CD14-positive monocyte (primary cell): ENCODE measurements around the gene RGS3. TPM values are rescaled to one million over a fixed set of nuclear protein-coding genes. Genes with fewer than 3 reads are reported as not detected.

Experiments used
- DNase-seq, 3 donors: peaks; one replicate each; pipeline ENCODE4 v3.0.0-alpha.2; 2011 to 2022
- H2AFZ ChIP-seq: 2 replicates; pipeline ENCODE4 v1.6.0; 2012; ENCODE audit warnings: mild to moderate bottlenecking, low read depth, low read length, inconsistent platforms; ENCODE audit not compliant: insufficient read depth, poor library complexity, severe bottlenecking
- H3K27ac ChIP-seq, 2 donors: 1 replicate in 1 of 2; 2 replicates in 1 of 2; pipeline ENCODE4 v1.5.1; 2012 to 2013; ENCODE audit warnings: low read length in 2 of 2, control low read depth in 1 of 2, inconsistent platforms in 1 of 2, low read depth in 1 of 2, mild to moderate bottlenecking in 1 of 2
- H3K27me3 ChIP-seq, 2 donors: one replicate each; pipeline versions ENCODE4 v1.6.0 to v1.6.1; 2011 to 2013; ENCODE audit warnings: low read length in 2 of 2; ENCODE audit not compliant: control insufficient read depth in 2 of 2, insufficient read depth in 2 of 2
- H3K36me3 ChIP-seq, 2 donors: replicated peaks in 1 of 2; 1 replicate in 1 of 2; 2 replicates in 1 of 2; pipeline versions ENCODE4 v1.5.1 to v1.6.1; 2012 to 2013; ENCODE audit warnings: low read length in 2 of 2, control low read depth in 1 of 2, inconsistent platforms in 1 of 2, mild to moderate bottlenecking in 1 of 2; ENCODE audit not compliant: insufficient read depth in 2 of 2, control insufficient read depth in 1 of 2
- H3K4me1 ChIP-seq, 2 donors: 1 replicate in 1 of 2; 2 replicates in 1 of 2; pipeline versions ENCODE4 v1.5.1 to v1.6.1; 2012 to 2013; ENCODE audit warnings: low read length in 2 of 2, control low read depth in 1 of 2, inconsistent platforms in 1 of 2, mild to moderate bottlenecking in 1 of 2, moderate library complexity in 1 of 2; ENCODE audit not compliant: insufficient read depth in 2 of 2, control insufficient read depth in 1 of 2
- H3K4me2 ChIP-seq: replicated peaks from 2 replicates; pipeline ENCODE3; 2012; ENCODE audit warnings: low read length, moderate library complexity, mild to moderate bottlenecking; ENCODE audit not compliant: poor library complexity, severe bottlenecking; ENCODE audit errors: extremely low read depth
- H3K4me3 ChIP-seq, 3 experiments: fragments of 200-600 bp in 1 of 3; sonication (generic) in 1 of 3; replicated peaks in 1 of 3; 1 replicate in 2 of 3; 2 replicates in 1 of 3; pipeline ENCODE4 v1.5.1; 2011 to 2013; ENCODE audit warnings: low read length in 3 of 3, mild to moderate bottlenecking in 3 of 3, control low read depth in 2 of 3, low read depth in 2 of 3, inconsistent platforms in 1 of 3, moderate library complexity in 1 of 3
- H3K79me2 ChIP-seq: 2 replicates; pipeline ENCODE4 v1.6.0; 2012; ENCODE audit warnings: mild to moderate bottlenecking, control low read depth, inconsistent platforms, low read length, moderate library complexity; ENCODE audit not compliant: insufficient read depth
- H3K9ac ChIP-seq: 2 replicates; pipeline ENCODE4 v1.6.0; 2017; ENCODE audit warnings: low read length, mild to moderate bottlenecking; ENCODE audit not compliant: insufficient read depth, poor library complexity, severe bottlenecking
- H3K9me3 ChIP-seq, 2 donors: replicated peaks in 1 of 2; 1 replicate in 1 of 2; 2 replicates in 1 of 2; pipeline versions ENCODE4 v1.5.1 to v1.6.1; 2012 to 2013; ENCODE audit warnings: low read length in 2 of 2, control low read depth in 1 of 2; ENCODE audit not compliant: control insufficient read depth in 1 of 2, insufficient read depth in 1 of 2
- H4K20me1 ChIP-seq: 2 replicates; pipeline ENCODE4 v1.6.0; 2012; ENCODE audit warnings: mild to moderate bottlenecking, low read length, control low read depth, moderate library complexity; ENCODE audit not compliant: insufficient read depth
- H3K27ac Mint-ChIP-seq, 7 donors: one replicate each; pipeline ENCODE4 v1.8.0; 2020; ENCODE audit warnings: mild to moderate bottlenecking in 7 of 7, mixed read lengths in 7 of 7, moderate library complexity in 6 of 7, inconsistent platforms in 2 of 7
- H3K27me3 Mint-ChIP-seq, 3 donors: one replicate each; pipeline ENCODE4 v1.8.0; 2021 to 2022; ENCODE audit warnings: low read depth in 3 of 3, mild to moderate bottlenecking in 3 of 3, mixed read lengths in 3 of 3, moderate library complexity in 3 of 3, inconsistent platforms in 1 of 3
- H3K36me3 Mint-ChIP-seq, 2 donors: one replicate each; pipeline ENCODE4 v1.8.0; 2020; ENCODE audit warnings: mixed read lengths in 2 of 2, inconsistent platforms in 1 of 2, mild to moderate bottlenecking in 1 of 2
- H3K4me1 Mint-ChIP-seq: one replicate; pipeline ENCODE4 v1.8.0; 2020; ENCODE audit warnings: mild to moderate bottlenecking, mixed read lengths
- H3K4me3 Mint-ChIP-seq, 2 donors: one replicate each; pipeline ENCODE4 v1.8.0; 2020; ENCODE audit warnings: mild to moderate bottlenecking in 2 of 2, mixed read lengths in 2 of 2, moderate library complexity in 1 of 2
- H3K9me3 Mint-ChIP-seq, 7 donors: one replicate each; pipeline ENCODE4 v1.8.0; 2020 to 2022; ENCODE audit warnings: mixed read lengths in 7 of 7, mild to moderate bottlenecking in 6 of 7, moderate library complexity in 6 of 7, inconsistent platforms in 2 of 7
- CTCF ChIP-seq: fragments of 200-600 bp; IDR thresholded peaks from one replicate; pipeline ENCODE4 v1.8.0; 2022; ENCODE audit warnings: antibody characterized with exemption, mild to moderate bottlenecking
- WGBS: methylation state at CpG from one replicate; pipeline ENCODE4 v1.1.5; 2013; ENCODE audit warnings: missing lambda C conversion rate; ENCODE audit not compliant: insufficient coverage; 5-methylcytosine and 5-hydroxymethylcytosine counted together
- intact Hi-C, 2 donors: fragments of 100-400 bp; cut with micrococcal nuclease; formaldehyde crosslinking; loops; one replicate each; pipeline versions ENCODE4 v1.15.0 to v1.15.1; 2023
- polyA plus RNA-seq, 3 donors: library from polyadenylated mRNA; depleted of rRNA in 1 of 3; unstranded in 2 of 3; stranded (reverse) in 1 of 3; fragments of 300-500 nt in 2 of 3; fragments of >200 nt in 1 of 3; fragmentation: Illumina TruSeq in 2 of 3; gene quantifications; 1 replicate in 2 of 3; 2 replicates in 1 of 3; pipeline ENCODE4 v1.2.3, GENCODE V29; 2012 to 2021

RGS3 gene
- polyA plus RNA-seq, 3 donors = 9.1 to 16.2 (median 15.8) TPM

GRCh38 chr9:113588242-113588810 is 124.8 kb downstream of the RGS3 start:
- Histone ChIP-seq H4K20me1 (peaks cover 98% of the 10 kb centered on the region), H3K79me2 (peaks cover 54% of the 10 kb centered on the region), H3K27me3 (no peaks in the 10 kb centered on the region), H3K9ac (peak overlapping the region; percentile 12), H3K4me1 (peaks cover 70 to 82% of the 10 kb centered on the region in 2 donors), H3K36me3 (peaks cover 70 to 80% of the 10 kb centered on the region in 2 donors), H3K27ac (no peak overlapping the region), H3K9me3 (no peaks in the 10 kb centered on the region), H3K4me2 (no peak overlapping the region), H2AFZ (no peak overlapping the region), H3K4me3 (no peak overlapping the region)
- no peak for TF ChIP-seq CTCF
- Mint-ChIP-seq H3K36me3 (peaks cover 71 to 83% of the 10 kb centered on the region in 2 donors), H3K4me1 (peaks cover 78% of the 10 kb centered on the region), H3K4me3 (peak overlapping the region in 1 of 2 donors; percentile 39), H3K27ac (peak overlapping the region in 5 of 7 donors; percentile 30 to 73 (median 66)), H3K27me3 (peaks cover 0 to 2% (median 0%) of the 10 kb centered on the region in 3 donors), H3K9me3 (no peaks in the 10 kb centered on the region)
- 42% methylated on average over 6 of the region's 13 CpGs for WGBS
- DNase-seq = peak in 1 of 3 donors; percentile 27
- intact Hi-C loops = loop anchor here (5.0 to 10.0 kb wide), 3 partner anchors 64 to 144 kb away; no protein-coding TSS in a partner anchor

- Mint-ChIP-seq H3K27ac (peak overlapping the region in 3 of 7 donors; percentile 46 to 74 (median 69)), H3K4me3 (peak overlapping the region; percentile 9 to 54), H3K36me3 (peaks cover 66 to 83% of the 10 kb centered on the region in 2 donors), H3K9me3 (no peaks in the 10 kb centered on the region), H3K4me1 (peaks cover 79% of the 10 kb centered on the region), H3K27me3 (peaks cover 0 to 2% (median 0%) of the 10 kb centered on the region in 3 donors)
- Histone ChIP-seq H3K27ac (peak overlapping the region; percentile 44 to 61), H3K4me2 (peak overlapping the region; percentile 40), H2AFZ (no peak overlapping the region), H3K9me3 (no peaks in the 10 kb centered on the region), H3K36me3 (peaks cover 64 to 75% of the 10 kb centered on the region in 2 donors), H3K4me1 (peaks cover 70 to 82% of the 10 kb centered on the region in 2 donors), H3K4me3 (peak overlapping the region in 1 of 3 experiments; percentile 8), H3K9ac (no peak overlapping the region), H3K79me2 (peaks cover 48% of the 10 kb centered on the region), H3K27me3 (no peaks in the 10 kb centered on the region), H4K20me1 (peaks cover 98% of the 10 kb centered on the region)
- intact Hi-C loops = loop anchor here (5.0 to 10.0 kb wide), 3 partner anchors 64 to 144 kb away; no protein-coding TSS in a partner anchor
- no CpG with 5 or more reads among the region's 1 CpG for WGBS
- no peak for DNase-seq
- no peak for TF ChIP-seq CTCF
These were observed 125.4 kb downstream of the RGS3 start for GRCh38 chr9:113588936-113589335.
